Peyer's patch (tissue), 4 donors: Measurements from ENCODE around the gene CCDC83.

ENCODE experiments used
- POLR2A ChIP-seq, 2 donors: fragments of 450-650 bp; IDR thresholded peaks; one replicate each; pipeline ENCODE4 v1.5.1; 2017; ENCODE audit warnings: antibody characterized with exemption in 2 of 2, mild to moderate bottlenecking in 2 of 2, moderate library complexity in 2 of 2
- TF ChIP-seq, protein P1 (sequence below), 6 experiments: fragments of 450-650 bp in 4 of 6; fragments of 200-600 bp in 2 of 6; sonication (generic) in 1 of 6; IDR thresholded peaks; one replicate each; pipeline ENCODE4 v1.5.1; 2017 to 2019; ENCODE audit warnings: antibody characterized with exemption in 6 of 6, mild to moderate bottlenecking in 3 of 6, moderate library complexity in 1 of 6

DNA sequence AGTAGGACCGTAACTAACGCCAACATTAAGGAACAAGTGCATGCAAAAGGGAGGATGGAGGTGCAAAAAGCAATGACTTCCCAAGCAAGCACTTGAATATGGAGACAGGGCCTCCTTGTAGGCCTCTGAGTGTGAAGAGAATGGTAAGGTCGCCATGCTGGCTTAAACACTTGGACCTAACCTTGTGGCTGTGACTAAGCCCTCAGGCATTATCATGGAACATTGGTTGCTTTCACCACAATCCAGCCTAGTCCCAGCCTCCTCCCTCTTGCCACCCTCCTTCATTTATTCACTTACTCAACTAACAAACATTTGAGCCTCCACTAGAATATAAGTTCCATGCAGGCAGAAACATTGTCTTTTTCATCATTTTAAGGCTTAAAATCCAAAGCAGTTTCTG is 32.4 kb upstream of the CCDC83 start:
- TF ChIP-seq, protein P1, sequence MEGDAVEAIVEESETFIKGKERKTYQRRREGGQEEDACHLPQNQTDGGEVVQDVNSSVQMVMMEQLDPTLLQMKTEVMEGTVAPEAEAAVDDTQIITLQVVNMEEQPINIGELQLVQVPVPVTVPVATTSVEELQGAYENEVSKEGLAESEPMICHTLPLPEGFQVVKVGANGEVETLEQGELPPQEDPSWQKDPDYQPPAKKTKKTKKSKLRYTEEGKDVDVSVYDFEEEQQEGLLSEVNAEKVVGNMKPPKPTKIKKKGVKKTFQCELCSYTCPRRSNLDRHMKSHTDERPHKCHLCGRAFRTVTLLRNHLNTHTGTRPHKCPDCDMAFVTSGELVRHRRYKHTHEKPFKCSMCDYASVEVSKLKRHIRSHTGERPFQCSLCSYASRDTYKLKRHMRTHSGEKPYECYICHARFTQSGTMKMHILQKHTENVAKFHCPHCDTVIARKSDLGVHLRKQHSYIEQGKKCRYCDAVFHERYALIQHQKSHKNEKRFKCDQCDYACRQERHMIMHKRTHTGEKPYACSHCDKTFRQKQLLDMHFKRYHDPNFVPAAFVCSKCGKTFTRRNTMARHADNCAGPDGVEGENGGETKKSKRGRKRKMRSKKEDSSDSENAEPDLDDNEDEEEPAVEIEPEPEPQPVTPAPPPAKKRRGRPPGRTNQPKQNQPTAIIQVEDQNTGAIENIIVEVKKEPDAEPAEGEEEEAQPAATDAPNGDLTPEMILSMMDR (IDR thresholded peaks at IDR 0.05): no peak
- no peak for TF ChIP-seq POLR2A (IDR thresholded peaks at IDR 0.05)
